Measurements from ENCODE around the gene CHRM1.
A peak's percentile ranks its signal among the peaks of the same experiment; 100 is the strongest.

CHRM1 gene

GRCh38 chr11:62905296-62905695, 15.9 kb downstream of the CHRM1 start:
- no peak for DNase-seq (ENCODE audit: low spot score)

- no peak for DNase-seq (ENCODE audit: low spot score)
Measured at GRCh38 chr11:62902932-62903331, 18.2 kb downstream of the CHRM1 start.

DNA sequence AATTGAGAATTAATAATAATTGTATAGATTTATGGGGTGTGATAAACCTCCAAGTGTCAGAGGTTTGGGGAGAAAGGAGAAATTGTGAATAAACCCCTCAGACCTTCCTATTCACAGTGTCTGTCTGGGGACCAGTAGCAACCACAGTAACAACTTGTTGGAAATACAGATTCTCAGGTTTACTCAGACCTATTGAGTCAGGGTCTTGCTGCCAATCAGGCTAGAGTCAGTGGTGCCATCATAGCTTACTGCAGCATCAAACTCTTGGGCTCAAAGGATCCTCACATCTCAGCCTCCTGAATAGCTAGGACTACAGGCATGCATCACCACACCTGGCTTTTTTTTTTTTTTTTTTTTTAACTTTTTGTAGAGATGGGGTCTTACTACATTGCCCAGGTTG, 23.1 kb downstream of the CHRM1 start:
- DNase-seq (ENCODE audit: low spot score) = no peak

GRCh38 chr11:62897311-62897710, 23.9 kb downstream of the CHRM1 start:
- DNase-seq (ENCODE audit: low spot score) = no peak

- no peak for DNase-seq (ENCODE audit: low spot score)
Measured at GRCh38 chr11:62896049-62896448, 25.1 kb downstream of the CHRM1 start.

DNA sequence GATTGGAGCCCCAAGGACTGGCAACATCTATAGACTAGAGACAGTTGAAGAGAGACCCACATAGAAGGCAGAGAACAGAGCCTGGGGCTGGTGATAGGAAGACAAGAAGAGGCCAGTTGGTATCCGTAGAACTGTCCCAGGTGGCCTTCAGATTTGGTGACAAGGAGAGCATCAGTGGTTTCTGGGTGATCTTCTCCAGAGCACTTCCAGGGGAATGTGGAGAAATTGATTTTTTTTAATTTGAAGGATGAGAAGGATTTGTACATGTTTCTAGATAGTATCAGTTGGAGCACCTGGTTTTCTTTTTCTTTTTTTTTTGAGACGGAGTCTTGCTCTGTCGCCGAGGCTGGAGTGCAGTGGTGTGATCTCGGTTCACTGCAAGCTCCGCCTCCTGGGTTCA, 25.7 kb downstream of the CHRM1 start:
- DNase-seq (ENCODE audit: low spot score) = no peak

- no peak for DNase-seq (ENCODE audit: low spot score)
Measured at GRCh38 chr11:62892077-62892922, 28.9 kb downstream of the CHRM1 start.

DNA sequence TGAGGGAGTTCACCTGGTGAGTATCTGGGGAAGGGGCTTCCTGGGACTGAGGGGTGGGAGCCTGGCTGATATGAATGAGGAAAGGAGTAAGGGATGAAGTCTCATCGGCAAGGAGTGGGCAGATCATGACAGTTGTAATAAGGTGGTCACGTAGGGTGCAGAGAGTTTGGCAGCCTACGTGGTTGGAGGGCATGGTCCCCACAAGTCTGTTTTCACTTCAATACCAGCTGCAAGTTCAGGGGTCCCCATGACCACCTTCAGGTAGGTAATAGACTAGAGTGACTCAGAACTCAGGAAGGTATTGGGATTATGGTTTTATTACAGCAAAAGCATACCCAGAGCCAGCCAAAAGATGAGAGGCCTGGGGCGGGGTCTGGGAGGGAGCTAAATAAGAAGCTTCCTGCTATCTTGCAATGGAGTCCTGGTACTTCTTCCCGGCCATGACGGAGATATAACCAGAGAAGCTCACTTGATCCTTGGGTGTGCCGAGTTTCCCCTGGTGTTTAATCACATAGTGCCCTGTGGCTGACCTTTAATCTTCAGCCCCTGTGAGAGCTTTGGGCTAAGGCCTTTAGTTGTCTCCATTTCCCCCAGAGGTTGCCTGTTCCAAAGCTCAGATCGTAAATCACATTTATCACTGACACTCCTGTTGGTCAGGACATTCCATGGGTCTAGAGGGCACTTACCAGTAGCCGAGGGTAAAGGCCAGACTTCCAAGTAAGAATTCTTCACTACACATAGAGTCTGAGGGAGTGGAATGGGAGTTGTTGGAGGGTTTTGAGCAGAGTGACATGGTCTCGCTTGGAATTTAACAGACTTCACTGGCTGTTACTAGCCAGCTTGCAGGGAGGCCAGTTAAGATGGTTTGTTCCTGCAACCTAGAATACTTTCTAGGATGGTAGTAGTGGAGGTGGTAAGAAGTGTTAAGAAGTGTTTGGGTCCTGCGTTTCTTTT, 31.4 kb downstream of the CHRM1 start:
- no peak for DNase-seq (ENCODE audit: low spot score)

- DNase-seq (ENCODE audit: low spot score) = no peak
Measured at GRCh38 chr11:62889126-62889483, 32.1 kb downstream of the CHRM1 start.

GRCh38 chr11:62888406-62888805, 32.8 kb downstream of the CHRM1 start:
- no peak for DNase-seq (ENCODE audit: low spot score)

DNA sequence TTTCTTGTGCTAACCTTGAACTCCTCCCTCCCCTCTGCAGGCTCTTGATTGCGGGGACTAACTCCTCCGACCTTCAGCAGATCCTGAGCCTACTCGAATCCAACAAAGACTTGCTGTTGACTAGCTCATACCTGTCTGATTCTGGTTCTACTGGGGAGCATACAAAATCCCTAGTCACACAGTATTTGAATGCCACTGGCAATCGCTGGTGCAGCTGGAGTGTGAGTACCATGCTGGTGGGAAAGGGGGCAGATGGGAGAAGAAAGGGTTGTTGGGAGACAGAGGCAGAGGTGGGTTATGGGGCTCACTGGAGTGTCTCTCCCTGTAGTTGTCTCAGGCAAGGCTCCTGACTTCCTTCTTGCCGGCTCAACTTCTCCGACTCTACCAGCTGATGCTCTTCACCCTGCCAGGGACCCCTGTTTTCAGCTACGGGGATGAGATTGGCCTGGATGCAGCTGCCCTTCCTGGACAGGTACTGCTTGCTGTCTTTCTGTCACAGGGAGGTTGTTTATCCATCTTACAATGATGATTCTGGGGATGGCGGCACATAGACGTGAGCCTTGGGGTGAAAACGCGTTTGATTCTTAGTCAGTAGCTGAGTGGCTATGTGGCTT, 35.9 kb downstream of the CHRM1 start:
- no peak for DNase-seq (ENCODE audit: low spot score)

GRCh38 chr11:62883673-62884072, 37.5 kb downstream of the CHRM1 start:
- peak; percentile 7 for DNase-seq (ENCODE audit: low spot score)

- peak; percentile 2 for DNase-seq (ENCODE audit: low spot score)
Measured at GRCh38 chr11:62882788-62883501, 38.2 kb downstream of the CHRM1 start.

DNA sequence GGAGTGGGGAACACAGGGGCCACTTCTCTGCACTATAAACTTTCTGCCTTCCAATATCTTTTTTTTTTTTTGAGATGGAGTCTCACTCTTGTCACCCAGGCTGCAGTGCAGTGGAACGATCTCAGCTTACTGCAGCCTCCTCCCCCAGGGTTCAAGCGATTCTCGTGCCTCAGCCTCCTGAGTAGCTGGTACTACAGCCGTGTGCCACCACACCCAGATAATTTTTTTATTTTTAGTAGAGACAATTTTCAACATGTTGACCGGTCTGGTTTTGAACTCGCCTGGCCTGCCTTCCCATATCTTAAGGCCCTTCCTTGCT, 38.8 kb downstream of the CHRM1 start:
- no peak for DNase-seq (ENCODE audit: low spot score)

GRCh38 chr11:62881579-62882430, 39.4 kb downstream of the CHRM1 start:
- peak; percentile 94 for DNase-seq (ENCODE audit: low spot score)

- DNase-seq (ENCODE audit: low spot score) = peak; percentile 87
Measured at GRCh38 chr11:62880803-62881578, 40.2 kb downstream of the CHRM1 start, which contains the start of gene SLC3A2. Gene SLC3A2, plus strand, starts transcription at chr11:62880896. Its CDS starts 128 bp downstream, at chr11:62881024.

DNA sequence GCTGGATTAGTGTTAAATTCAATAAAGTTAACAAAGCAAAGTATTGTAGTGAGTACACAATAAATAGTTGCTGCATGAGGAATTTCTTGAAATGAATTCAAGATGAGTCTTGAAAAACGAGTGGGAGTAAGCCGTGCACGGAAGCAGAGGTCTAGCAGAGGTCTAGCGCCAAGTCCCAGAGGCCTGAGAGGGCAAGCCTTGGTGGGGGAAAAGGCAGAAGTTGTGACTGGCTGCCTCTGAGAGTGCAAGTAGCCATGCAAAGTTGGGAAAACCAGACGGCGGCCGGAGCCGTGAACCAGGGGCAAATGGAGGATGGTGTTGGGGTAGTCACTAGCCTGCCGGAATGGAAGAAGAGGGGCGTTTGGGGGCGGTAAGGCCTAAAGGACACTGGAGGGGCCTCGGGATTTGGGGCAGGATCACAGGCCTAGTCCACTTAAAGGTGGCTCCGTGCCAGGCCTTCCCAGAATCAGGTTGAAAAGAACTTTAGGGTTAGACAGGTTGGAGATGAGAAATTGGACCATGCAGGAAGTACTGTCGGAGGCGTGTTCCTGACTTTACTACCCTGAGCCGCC, 40.8 kb downstream of the CHRM1 start:
- DNase-seq (ENCODE audit: low spot score) = peak; percentile 80

DNA sequence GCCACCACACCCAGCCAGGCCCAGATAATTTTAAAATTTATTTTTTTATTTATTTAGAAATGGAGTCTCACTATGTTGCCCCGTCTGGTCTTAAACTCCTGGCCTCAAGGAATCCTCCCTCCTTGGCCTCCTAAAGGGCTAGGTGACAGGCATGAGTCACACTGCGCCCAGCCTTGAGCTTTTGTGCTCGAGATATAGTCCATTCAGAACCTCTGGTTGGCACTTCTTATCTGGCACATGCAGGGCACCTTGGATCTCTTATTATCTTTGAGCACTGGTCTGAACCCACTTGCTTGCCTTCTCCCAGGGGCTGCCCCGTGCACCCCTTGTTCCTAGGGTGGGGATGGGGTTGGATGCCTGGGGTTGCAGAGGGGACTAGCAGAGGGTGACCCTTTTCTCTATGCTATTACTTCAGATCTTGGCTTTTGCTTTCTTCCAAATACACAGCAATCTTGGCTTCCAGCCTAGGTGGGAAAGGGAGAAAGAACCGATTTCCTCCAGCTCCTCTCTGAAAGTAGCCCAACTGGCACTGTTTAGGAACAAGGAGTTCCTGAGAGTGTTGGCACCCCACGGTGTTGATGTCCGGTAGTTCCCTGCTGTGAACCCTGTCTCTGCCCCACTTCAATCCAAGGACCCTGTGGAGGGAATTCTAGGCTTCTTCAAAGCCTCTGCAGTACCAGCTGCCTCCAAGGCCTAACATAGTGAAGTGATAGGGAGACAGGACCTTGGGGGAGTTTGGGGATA, 41.8 kb downstream of the CHRM1 start:
- DNase-seq (ENCODE audit: low spot score) = no peak

DNA sequence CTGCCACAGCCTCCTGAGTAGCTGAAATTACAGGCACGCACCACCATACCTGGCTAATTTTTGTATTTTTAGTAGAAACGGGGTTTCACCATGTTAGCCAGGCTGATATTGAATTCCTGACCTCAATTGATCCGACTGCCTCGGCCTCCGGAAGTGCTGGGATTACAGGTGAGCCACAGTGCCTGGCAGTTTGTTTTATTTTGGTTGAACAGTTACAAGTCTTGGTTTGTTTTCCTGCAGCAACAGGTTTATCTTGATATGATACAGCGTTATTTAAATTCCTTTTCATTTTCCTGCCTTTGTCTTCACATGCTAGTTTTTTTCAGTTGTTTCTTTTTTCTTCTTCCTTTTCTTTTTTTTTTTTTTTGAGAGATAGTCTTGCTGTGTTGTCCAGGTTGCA, 44.5 kb downstream of the CHRM1 start:
- DNase-seq (ENCODE audit: low spot score) = no peak
